HepG2 (cell line): ENCODE measurements around the gene COL2A1.

Experiments
- EZH2 ChIP-seq: conservative IDR thresholded peaks from 2 replicates; pipeline ENCODE4 v1.6.1; 2012; ENCODE audit warnings: mild to moderate bottlenecking, low read depth, low read length, moderate library complexity
- IRF9 ChIP-seq: sonication (generic); formaldehyde crosslinking; IDR thresholded peaks from 2 replicates; pipeline ENCODE4 v1.8.0; 2022; ENCODE audit warnings: missing genetic modification reagents, mild to moderate bottlenecking, borderline replicate concordance
- POLR2A ChIP-seq, 2 experiments: IDR thresholded peaks; 2 replicates each; pipeline ENCODE4 v1.6.1; 2011; ENCODE audit warnings: low read depth in 2 of 2, low read length in 2 of 2, mild to moderate bottlenecking in 1 of 2, moderate library complexity in 1 of 2; ENCODE audit not compliant: insufficient read depth in 1 of 2
- POLR2AphosphoS5 ChIP-seq: IDR thresholded peaks from 2 replicates; pipeline ENCODE4 v1.6.1; 2012; ENCODE audit warnings: low read depth, low read length
- RAD21 ChIP-seq: fragments of 450-650 bp; formaldehyde crosslinking; IDR thresholded peaks from 2 replicates; pipeline ENCODE4 v1.5.0; 2020; ENCODE audit warnings: mild to moderate bottlenecking
- RFX5 ChIP-seq: IDR thresholded peaks from 2 replicates; pipeline ENCODE4 v1.6.1; 2011; ENCODE audit warnings: low read depth, low read length, improper control_type of control experiment
- ZNF276 ChIP-seq: sonication (generic); formaldehyde crosslinking; IDR thresholded peaks from 2 replicates; pipeline ENCODE4 v1.4.0; 2020; ENCODE audit warnings: mild to moderate bottlenecking, low read depth, missing genetic modification reagents
- ZNF280B ChIP-seq: sonication (generic); formaldehyde crosslinking; IDR thresholded peaks from 2 replicates; pipeline ENCODE4 v1.5.0; 2020; ENCODE audit warnings: missing genetic modification reagents, mild to moderate bottlenecking, borderline replicate concordance
- TF ChIP-seq, protein P1 (sequence below): sonication (generic); formaldehyde crosslinking; IDR thresholded peaks from 2 replicates; pipeline ENCODE4 v1.5.0; 2020; ENCODE audit warnings: mild to moderate bottlenecking, missing genetic modification reagents, moderate library complexity

- TF ChIP-seq POLR2A (IDR thresholded peaks at IDR 0.05; ENCODE audit: insufficient read depth in 1 of 2, low read depth in 2 of 2, low read length in 2 of 2) (no peak), EZH2 (no peak), POLR2AphosphoS5 (no peak), ZNF280B (CRISPR knock-in tag) (no peak), RAD21 (CRISPR knock-in tag) (no peak), ZNF276 (CRISPR knock-in tag) (no peak), IRF9 (CRISPR knock-in tag) (no peak), RFX5 (no peak)
- TF ChIP-seq, protein P1, sequence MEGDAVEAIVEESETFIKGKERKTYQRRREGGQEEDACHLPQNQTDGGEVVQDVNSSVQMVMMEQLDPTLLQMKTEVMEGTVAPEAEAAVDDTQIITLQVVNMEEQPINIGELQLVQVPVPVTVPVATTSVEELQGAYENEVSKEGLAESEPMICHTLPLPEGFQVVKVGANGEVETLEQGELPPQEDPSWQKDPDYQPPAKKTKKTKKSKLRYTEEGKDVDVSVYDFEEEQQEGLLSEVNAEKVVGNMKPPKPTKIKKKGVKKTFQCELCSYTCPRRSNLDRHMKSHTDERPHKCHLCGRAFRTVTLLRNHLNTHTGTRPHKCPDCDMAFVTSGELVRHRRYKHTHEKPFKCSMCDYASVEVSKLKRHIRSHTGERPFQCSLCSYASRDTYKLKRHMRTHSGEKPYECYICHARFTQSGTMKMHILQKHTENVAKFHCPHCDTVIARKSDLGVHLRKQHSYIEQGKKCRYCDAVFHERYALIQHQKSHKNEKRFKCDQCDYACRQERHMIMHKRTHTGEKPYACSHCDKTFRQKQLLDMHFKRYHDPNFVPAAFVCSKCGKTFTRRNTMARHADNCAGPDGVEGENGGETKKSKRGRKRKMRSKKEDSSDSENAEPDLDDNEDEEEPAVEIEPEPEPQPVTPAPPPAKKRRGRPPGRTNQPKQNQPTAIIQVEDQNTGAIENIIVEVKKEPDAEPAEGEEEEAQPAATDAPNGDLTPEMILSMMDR (CRISPR knock-in tag) = no peak
Observed at GRCh38 chr12:47979166-47979565, 25.1 kb downstream of the COL2A1 start.
